GM19025 (cell line): ENCODE measurements around the gene INKA2.

ENCODE experiments used
- ATAC-seq: cut with Tn5 transposase; IDR thresholded peaks from one replicate; pipeline ENCODE4 v1.9.1; 2021; ENCODE audit warnings: mild to moderate bottlenecking, low read depth, moderate library complexity; ENCODE audit not compliant: unreplicated experiment

The INKA2 gene

DNA sequence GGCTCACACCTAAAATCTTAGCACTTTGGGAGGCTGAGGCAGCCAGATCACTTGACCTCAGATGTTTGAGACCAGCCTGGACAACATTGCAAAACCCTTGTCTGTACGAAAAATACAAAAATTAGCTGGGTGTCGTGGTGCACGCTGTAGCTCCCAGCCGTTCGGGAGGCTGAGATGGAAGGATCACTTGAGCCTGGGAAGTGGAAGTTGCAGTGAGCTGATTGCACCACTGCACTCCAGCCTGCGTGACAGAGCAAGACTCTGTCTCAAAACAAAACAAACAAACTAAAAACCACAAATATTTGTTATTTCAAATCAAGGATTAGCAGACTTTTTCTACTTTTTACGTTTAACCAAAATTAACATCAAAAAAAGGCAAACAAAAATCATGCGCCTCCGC lies 31.3 kb downstream of the INKA2 start:
- ATAC-seq = no peak

DNA sequence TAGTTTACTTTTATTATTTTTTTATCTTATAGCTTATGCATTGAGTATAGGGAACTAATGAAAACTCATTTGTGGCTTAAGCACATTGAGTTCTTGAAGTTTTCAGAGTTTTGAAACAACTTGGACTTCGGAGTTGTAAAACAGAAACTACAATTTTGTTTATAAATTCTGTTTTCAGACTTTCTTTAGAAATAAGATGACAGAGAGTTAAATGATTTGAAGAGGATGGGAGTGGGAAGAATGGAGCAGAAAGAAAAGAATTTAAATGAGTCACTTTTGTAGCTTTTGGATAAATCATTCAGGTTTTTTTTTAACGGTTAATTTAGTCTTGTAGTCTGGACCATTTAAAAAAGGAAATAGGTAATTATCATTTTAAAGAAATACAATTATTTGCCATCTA lies 32.3 kb downstream of the INKA2 start:
- ATAC-seq = no peak

DNA sequence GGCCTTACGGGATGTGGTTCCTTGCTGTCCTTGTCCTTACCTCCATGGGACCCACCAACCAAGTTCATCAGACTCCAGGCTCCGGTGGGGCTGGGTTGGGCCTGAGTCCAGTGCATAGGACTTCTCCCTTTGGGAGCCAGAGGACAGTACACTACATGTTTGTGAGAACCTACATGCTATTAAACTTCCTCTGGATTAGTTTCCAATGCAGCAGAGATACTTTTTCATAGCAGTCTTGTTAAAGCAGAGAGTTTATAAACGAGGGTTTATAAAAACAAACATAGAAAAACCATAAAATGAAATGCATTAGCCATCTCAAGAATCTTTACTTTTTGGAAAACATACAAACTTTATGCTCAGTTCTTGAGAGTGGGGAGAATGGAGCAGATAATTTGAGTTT lies 33.4 kb downstream of the INKA2 start:
- ATAC-seq = no peak

GRCh38 chr1:111704776-111705175 lies 34.4 kb downstream of the INKA2 start:
- no peak for ATAC-seq

- ATAC-seq = no peak
These were observed 35.0 kb downstream of the INKA2 start for GRCh38 chr1:111704240-111704639.

GRCh38 chr1:111702504-111703050 lies 36.6 kb downstream of the INKA2 start:
- ATAC-seq = no peak

DNA sequence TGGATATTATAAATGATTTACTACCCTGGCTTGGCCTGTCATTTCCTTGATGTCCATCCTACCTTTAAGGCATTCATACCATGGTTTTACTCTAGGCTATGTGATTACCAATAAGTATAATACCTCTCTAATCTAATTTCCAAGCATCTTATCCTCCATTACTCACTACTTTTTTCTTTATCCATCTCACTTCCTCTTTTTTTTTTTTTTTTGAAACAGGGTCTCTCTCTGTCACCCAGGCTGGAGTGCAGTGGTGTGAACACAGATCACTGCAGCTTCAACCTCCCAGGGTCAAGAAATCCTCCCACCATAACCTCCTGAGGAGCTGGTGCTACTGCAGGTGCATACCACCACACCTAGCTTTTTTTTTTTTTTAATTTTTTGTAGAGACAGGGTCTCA lies 39.9 kb downstream of the INKA2 start:
- ATAC-seq = no peak

- ATAC-seq = no peak
These were observed 42.9 kb downstream of the INKA2 start for GRCh38 chr1:111696330-111696729.

DNA sequence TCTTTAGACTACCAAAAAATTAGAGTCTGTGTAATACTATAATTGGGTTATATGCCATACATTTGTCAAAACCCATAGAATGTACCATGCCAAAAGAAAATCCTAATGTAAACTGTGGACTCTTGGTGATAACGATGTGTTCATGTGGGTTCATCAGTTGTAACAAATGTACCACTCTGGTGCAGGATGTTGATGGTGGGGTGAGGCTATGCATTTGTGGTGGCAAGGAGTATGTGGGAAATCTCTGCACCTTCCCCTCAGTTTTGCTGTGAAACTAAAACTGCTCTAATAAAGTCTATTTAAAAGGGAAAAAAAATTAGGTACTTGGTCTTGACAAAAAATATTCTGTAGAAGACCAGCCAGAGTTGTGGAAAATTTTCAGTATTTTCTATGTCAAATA lies 43.4 kb downstream of the INKA2 start:
- no peak for ATAC-seq

DNA sequence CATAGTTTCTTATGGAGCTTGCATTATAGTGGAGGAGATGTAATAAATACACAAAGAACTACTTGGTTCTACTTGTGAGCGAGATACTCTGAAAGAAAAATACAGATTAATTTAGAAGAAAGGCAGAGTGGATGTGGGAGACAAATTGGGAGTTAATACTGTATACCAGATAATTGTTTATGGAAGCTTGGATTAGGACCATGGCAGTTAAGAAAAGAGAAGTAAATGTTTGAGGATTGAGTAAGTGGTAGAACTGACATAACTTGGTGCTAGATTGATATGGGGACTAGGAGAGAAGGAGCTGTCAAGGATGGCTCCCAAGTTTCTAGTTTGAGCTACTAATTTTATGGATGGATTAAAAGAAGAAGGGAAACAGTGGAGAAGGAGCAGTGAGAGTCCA lies 47.3 kb downstream of the INKA2 start:
- ATAC-seq = no peak

DNA sequence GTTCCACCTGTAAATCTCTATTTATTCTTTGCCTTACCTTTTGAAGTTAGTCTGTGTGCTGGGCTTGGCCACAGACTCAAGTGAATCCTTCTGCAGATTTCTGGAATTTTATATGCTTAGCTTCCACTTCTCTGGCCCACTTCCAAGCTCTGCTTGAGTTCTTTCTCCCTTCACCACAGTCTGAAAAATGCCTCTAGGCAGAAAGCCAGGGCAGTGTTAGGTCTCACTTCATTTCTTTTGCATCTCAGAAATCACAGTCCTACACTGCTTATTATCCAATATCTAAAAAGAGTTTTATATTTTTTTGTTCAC lies 48.9 kb downstream of the INKA2 start:
- no peak for ATAC-seq
